Activated gamma-delta T cell (primary cell): Measurements from ENCODE around the gene MROH7.

Source experiments
- DNase-seq: peaks from one replicate; lab custom pipeline; 2025; lab: John Stamatoyannopoulos, UW

MROH7 gene

DNA sequence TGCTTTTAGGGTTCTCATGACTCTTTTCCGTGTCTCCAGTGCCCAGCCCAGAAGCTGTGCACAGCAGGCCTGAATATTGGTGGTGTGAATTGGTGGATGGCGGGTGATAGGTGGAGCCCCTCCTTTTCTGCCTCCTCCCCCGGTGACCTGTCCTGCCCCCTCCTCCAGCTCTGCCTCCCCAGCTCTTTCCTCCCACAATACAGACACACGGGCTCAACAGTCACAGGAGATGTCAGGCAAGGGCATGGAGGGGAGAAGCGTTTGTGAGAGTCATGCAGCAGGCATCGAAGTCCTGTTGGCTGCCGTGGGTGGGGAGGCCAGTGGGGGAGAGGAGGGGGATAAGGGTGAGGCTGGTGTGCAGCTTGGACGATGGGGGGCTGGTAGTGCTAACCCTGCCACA is 56.8 kb downstream of the MROH7 start:
- no peak for DNase-seq

DNA sequence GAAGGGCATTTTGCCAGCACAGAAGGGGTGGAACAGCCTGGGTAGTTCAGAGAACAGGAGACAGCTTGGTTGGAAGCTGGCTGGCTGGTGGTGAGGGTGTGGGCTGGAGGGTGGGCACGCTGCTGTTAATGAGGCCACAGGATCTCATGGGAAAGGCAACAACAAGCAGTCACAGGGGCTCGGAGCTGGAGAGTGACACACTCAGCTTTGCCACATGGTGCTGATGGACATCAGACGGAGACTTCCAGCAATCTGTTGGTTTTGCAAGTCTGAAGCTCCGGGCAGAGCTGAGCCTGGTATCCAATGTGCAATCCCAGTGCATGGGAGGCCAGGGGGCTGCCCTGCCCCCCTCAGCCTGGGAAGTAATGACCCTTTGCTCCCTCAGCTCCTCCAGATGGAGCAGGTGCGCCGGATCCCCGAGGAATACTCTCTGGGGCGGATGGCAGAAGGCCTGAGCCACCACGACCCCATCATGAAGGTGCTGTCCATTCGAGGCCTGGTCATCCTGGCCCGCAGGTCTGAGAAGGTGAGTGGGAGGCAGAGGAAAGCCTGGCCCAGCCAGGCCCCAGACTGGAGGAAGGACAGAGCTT is 58.4 kb downstream of the MROH7 start:
- DNase-seq: no peak

DNA sequence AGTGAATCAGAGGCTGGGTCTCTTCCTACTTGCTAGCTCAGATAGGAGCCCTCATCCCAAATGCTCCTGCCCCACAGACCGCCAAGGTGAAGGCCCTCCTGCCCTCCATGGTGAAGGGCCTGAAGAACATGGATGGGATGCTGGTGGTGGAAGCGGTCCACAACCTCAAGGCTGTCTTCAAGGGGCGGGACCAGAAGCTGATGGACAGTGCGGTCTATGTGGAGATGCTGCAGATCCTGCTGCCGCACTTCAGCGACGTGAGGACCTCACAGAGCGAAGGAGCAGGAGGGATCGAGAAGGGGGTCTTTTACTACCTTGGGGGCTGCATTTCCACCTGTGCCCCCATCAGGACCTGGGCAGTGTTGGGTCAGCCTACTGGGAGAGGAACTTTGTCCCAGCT is 59.5 kb downstream of the MROH7 start:
- DNase-seq: no peak

DNA sequence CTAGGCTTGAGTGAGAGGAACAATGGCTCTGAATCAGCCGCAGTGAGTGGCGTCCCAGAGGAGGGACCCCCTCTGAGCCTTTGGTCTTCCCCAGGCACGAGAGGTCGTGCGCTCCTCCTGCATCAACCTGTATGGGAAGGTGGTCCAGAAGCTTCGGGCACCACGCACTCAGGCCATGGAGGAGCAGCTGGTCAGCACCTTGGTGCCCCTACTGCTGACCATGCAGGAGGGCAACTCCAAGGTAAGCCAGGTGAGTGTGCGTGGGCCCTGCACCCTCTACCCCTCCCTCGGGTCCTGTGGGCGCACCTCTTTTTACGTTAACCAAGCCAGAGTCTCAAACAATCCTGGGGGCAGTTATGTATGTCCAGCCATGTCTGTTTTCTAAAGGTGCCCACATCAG is 60.4 kb downstream of the MROH7 start:
- DNase-seq: no peak

DNA sequence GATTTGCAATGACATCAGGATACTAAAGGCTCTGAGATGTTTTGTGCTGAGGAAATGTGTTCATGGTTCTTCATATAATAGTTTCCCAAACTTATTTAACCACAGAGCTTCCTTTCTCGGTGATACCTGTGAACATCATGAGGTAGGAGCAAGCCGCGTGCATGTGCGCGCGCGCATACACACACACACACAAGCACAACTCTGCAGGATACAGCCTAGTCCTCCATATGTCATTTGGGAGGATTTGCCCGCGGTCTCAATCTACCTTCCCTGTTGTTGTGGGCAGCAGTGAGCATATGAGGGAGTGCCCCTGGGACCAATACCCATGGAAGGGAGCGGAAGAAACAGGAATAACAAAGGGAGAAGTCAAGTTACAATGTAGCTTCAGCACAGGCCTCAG is 61.9 kb downstream of the MROH7 start:
- DNase-seq: no peak

DNA sequence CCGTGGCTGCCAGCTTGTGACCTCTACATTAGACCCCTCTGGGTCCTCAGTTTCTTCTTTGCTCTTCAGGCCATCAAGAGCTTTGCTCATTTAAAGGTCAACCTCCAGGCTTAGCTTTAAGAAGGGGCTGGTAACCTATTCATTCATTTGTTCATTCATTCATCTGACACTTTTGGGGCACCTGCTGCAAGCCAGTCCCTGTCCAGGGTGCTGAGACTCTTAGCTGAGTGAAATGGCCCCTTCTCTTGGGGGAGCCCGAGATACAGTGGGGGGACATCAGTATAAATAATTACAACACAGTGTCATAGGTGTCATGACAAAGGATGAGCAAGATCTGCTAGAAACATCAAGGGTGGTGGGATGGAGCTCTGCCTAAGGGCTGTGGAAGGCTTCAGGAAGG is 63.6 kb downstream of the MROH7 start:
- no peak for DNase-seq

DNA sequence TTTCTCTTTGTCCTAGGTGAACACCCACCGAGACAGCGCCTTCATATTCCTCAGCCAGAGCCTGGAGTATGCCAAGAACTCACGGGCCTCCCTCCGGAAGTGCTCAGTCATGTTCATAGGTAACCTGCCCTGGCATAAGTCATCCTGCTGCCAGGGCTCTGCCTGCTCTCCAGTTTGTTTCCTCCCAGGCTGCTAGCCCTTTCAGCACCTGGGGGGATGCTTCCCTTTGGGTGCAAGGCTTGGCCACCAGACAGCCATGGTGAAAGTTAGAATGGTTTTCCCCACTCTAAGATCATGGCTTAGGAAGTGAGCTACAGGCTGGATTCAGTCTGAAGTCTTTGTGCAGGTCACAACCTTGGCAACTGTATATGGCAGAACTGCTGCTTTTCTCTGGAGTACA is 64.8 kb downstream of the MROH7 start:
- DNase-seq: no peak

DNA sequence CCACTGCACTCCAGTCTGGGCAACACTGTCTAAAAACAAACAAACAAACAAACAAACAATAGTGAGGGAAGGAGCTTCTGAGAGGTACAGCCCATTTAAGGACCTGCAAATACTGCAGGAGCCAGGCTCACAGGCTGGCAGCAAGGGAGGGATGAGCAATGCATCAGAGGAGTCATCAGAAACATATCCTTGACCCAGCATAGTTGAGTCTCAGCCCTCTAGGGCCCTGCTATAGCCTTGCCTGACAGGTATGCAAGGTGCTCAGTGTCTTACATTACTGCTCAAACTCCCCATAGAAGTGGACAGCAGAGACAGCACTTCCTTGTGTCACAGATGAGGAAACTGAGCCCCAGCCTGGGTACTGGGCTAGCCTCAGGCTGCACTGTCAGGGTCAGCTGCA is 66.8 kb downstream of the MROH7 start:
- DNase-seq: no peak

DNA sequence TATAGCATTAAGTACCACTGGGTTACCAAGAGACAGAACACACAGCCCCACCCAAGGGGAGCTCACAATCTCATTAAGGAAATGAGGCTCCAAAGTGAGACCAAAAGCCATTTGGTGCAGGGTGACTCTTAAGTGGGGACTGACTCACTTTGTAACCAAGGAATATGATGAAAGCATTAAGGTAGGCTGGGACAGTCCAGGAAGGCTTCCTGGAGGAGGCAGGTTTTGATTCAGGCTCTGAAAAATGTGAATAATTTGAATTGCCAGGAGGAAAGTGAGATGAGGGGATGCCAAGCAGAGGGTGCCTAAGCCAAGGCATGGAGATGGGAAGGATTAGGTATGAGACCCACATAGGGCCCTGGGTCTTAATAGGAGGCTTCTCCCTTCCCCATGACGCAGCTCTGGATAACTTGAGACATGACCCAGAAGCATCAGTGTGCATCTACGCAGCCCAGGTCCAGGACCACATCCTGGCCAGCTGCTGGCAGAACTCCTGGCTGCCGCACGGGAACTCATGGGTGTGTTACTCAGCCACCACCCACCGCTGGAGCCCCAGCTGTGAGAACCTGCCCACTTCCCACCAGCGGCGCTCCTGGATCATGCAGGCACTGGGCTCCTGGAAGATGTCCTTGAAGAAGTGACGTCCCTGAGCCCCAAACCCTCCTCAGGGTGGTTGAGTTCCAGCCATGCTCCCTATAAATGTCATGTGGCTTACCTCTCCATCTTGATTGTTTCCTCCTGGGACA is 68.1 kb downstream of the MROH7 start:
- DNase-seq: no peak

DNA sequence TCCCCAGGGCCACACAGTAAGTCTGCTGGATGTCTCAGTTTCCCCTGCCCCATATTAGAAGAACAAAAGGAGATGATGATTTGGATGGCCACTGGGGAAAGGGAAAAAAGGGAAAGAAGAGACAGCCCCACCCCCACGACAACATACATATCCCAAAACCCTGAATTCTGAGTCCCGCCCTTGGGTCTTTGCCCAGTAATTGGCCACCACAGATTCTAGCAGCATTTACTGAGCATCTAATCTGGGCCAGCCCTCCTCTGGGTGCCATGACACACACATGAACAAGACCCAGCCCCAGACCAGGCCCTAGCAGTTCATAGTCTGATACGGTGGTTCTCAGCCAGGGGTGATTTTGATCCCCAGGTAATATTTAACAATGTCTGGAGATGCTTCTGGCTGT is 68.8 kb downstream of the MROH7 start:
- no peak for DNase-seq

DNA sequence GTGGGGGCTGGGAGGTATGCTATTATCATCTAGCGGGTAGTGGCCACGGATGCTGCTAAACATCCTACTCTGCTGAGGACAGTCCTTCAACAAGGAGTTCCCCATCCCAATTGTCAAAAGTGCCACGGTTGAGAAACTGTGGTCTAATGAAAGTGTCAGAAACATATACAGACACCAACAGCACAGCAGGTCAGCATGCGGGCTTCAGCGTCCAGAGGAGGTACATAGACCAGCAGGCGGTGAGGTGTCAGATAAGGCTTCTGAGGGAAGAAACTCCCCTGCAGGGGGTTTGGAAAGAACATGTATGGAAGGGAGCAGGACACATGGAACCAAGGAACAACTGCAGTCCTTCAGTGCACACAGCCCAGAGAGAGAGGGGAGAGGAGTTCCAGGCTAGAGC is 69.3 kb downstream of the MROH7 start:
- DNase-seq: no peak

DNA sequence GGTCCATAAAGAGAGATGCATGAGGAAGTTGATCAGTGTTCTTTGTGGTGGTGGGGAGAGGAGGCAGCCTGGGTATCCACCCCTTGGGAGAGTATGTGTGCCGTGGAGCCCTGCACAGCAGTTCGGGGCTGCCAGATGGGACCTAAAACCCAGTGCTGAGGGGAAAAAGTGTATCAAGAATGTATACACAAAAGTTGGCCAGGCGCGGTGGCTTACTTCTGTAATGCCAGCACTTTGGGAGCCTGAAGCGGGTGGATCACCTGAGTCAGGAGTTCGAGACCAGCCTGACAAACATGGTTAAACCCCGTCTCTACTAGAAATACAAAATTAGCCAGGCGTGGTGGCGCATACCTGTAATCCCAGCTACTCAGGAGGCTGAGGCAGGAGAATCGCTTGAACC is 70.0 kb downstream of the MROH7 start:
- DNase-seq: no peak

DNA sequence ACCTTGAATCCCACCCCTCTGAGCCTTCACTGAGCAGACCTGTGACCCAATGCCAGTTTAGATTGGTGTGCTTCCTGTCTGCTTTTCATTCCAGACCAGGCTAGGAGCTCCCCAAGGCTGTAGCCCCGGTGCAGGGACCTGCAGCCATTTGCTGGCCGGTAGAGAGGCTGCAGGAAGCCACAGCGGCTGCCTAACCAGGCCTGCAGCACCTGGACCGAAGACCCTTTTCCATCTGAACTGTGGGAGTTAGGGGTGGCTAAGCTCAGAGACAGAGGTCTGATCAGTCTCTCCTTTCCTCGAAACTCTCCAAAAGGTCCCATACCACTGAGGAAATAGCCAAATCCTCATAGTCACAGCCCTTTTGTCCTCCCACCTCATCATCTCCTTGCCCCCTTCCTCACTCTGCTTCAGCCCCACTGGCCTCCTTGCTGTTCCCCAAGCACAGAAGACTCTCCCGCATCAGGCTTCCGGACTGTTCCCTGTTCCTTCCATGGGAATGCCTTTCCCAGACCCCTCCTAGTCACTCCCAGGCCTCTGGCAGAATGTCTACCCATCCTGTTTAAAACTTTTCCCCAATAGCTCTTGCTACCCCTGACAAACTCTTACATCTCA is 73.4 kb downstream of the MROH7 start:
- no peak for DNase-seq

DNA sequence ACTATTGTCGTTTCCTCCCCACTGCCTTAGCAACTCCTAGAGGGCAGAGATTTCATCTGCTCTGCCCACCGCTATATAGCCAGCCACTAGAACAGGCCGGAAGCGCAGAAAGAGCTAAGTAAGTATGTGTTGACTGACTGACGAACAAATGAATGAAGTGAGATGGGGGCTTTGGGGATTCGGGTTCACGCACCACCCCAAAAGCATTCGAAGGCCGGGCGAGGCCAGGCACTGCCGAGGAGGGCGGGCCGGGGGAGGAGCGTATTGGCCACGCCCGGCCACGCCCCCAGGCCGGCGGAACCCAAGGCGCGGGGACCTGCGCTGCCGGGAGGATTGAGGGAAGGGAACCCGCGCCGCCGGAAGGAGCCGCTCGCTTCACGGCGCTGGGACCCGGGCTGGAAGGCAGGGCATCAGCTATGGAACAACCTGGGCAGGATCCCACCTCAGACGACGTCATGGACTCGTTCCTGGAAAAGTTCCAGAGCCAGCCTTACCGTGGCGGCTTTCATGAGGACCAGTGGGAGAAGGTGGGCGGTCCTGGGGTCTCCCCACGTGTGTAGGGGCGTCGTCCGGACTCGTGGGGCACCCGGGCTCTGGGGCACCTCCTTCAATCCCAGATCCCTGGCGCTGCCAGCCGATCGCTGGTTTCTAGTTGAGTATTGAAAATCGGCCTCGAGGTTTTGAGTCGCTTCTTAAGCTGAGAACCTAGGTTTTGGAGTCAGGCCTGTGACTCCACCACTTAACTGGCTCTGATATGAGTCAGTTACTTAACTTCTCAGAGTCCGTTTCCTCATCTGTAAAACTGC is 74.1 kb downstream of the MROH7 start, which contains the start of gene TTC4:
Gene TTC4 (plus strand): TSS at position 369 of the 806 bp plus-strand sequence. CDS start 48 bp downstream, at position 417.
- DNase-seq: peak; percentile 62

DNA sequence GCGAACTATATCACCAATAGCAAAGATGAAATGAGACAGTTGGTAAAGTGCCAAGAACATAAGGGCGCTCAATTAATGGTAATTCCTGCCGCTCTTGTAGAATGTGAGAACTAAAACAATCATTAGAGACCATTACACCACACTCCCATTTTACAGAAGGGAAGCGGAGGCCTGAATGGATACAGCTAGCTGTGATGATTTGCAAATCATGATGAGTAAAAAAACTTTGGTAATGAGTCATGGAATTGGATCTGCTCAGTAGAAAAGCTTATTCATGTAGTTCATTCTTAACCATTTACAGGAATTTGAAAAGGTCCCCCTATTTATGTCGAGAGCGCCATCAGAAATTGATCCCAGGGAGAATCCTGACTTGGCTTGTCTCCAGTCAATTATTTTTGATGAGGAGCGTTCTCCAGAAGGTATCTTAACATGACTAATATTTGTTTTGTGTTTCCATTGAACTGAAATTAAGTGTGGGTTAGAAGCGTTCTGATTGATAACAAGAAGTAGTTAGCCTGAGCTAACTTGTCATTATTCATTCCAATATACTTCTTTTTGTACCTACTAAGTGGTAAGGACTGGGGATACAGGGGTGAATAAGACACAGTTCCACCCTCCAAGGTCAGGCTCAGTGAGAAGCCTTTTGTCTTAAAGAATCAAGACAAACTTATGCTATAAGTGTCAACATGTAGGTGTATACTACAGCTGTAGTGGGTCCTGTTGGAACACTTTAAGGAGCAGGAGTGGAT is 74.9 kb downstream of the MROH7 start:
- no peak for DNase-seq

DNA sequence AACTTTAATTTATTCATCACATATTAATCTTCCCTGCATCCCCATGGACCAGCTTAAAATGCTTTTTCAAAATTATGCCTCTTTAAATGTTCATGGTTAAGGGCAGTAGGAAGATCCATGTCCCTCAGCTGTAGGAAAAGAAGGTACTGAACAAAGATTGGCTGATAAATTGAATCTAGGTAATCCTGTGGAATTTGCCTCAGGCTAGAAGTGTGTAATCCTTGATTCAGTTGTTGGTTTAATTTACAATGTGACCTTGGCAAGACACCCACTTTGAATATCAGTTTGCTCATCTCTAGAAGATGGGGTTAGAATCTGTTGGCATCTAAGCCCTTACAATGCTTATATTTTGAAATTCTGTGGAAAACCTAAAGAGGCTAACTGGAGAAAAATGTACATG is 80.1 kb downstream of the MROH7 start:
- no peak for DNase-seq

DNA sequence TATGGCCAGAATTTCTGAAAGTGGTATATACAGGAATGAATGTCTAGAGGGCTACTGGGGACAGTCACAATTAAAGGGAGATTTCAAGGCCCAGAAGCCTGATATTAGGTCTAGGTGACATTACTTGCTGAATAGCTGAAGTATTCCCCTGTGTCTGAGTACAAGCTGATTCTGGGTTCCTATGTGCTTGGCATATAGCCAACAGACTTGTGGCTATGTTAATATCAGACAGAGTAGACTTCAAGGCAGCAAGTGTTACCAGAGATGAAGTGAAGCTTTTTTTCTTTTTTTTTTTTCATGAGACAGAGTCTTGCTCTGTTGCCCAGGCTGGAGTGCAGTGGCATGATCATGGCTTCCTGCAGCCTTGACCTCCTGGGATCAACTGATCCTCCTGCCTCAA is 82.4 kb downstream of the MROH7 start:
- no peak for DNase-seq

DNA sequence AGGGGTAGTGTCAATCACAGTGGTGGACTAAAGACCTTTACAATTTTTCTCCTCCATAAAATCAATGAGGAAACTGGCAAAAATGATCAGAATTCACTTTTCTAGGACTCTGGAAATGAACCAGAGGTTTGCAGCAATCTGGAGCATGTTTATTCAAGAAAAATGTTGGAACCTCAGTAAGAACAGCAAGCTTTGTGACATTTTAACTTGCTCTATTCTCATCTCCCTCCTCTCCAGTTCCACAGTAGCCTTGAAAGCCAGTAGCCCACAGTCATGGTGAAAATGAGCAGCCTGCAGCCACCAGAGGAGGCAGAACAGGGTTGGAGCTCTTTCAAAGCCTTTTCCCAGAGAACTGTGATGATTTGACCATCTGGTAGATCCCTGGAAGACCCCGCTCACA is 83.2 kb downstream of the MROH7 start:
- no peak for DNase-seq

DNA sequence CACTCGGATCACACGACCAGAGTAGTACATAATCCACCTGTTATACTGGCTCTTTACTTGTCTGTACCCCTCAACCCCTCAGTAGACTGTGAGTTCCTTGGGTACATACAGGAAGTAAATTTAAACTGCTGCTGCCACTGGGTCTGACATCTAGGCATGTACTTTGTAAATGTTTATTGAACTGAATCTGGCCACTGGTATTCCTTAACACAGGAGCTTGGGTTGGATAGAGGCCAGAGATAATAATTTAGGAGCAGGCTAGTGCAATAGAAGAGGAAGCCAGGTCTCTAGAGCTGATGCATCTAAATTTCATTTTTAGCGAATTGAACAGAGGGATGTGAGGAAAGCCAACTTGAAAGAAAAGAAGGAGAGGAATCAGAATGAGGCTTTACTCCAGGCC is 86.4 kb downstream of the MROH7 start:
- no peak for DNase-seq

DNA sequence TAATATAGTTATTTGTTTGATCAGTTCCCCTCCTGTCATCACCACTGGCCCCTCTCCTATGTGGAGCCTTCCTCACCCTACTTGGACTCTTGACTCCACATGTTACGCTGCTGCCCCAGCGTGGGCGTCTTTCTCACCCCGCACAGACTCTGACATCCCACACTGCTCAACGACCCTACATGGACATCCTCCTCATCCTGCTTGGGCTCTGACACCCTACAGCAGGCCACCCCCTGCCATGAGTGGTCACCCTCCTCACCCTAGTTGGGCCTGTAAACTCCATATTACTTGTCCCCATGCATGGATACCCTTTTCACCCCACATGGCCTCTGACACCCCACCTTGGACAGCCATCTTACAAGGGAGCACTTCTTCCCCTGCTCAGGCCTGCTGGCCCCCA is 95.1 kb downstream of the MROH7 start:
- DNase-seq: no peak

DNA sequence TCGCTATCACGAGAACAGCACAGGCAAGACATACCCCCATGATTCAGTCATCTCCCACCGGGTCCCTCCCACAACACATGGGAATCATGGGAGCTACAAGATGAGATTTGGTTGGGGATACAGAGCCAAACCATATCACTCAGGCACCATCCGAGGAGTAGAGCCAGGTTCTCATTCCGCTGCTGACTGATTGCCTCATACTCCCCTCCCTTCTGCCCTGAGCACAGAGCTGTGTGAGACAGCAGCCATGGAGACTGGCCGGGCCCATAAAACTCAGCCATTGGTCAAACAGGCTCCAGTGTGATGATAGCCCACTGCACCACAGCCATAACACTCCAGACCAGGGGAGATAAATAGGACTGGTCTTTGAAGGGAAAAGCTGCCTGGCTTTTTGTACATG is 96.7 kb downstream of the MROH7 start:
- DNase-seq: no peak

DNA sequence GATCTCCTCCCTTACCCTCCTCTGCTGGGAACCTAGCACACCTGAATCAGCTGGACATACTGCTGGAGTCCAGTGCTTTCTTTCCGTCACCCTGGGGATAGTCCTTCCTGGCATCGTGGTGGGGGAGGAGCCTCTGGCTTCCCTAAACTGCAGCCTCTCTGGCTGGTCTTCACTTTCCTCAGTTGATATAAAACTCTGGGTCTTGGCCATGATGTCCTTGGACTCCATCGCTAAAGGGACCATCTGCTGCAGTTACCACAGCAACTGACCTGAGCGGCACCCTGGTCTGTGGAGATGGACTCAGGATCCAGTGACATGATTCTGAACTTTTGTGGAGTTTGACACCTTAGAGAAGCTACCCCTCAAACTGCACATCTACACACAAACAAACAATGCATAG is 99.9 kb downstream of the MROH7 start:
- no peak for DNase-seq
